SU-DHL-6 (cell line): ENCODE data around the gene TBC1D4.

Experiments used
- H2AFZ ChIP-seq: fragments of 200-600 bp; sonication (generic); 2 replicates; pipeline ENCODE4 v1.6.1; 2014; ENCODE audit warnings: low read depth, mild to moderate bottlenecking, moderate library complexity, mixed read lengths, antibody characterized with exemption, low read length; ENCODE audit not compliant: severe bottlenecking
- H3F3A ChIP-seq: fragments of 200-600 bp; shearing (Covaris generic); 2 replicates; pipeline ENCODE4 v1.6.0; 2016; ENCODE audit warnings: antibody characterized with exemption, mild to moderate bottlenecking; ENCODE audit not compliant: insufficient read depth
- H3K27ac ChIP-seq: fragments of 200-600 bp; sonication (generic); 2 replicates; pipeline ENCODE4 v1.5.1; 2016; ENCODE audit warnings: low read depth, mild to moderate bottlenecking, low read length, moderate library complexity, mixed read lengths
- H3K27me3 ChIP-seq: fragments of 200-600 bp; sonication (generic), shearing (Covaris generic); 2 replicates; pipeline ENCODE4 v1.6.0; 2014; ENCODE audit warnings: mild to moderate bottlenecking, low read length
- H3K36me3 ChIP-seq: fragments of 200-600 bp; sonication (generic); 2 replicates; pipeline ENCODE4 v1.6.1; 2014; ENCODE audit warnings: mild to moderate bottlenecking, low read length, mixed read lengths
- H3K4me2 ChIP-seq: fragments of 300-600, 200-600 bp; shearing (Covaris generic), sonication (generic); 2 replicates; pipeline ENCODE4 v1.6.0; 2014; ENCODE audit warnings: low read length, low read depth, mild to moderate bottlenecking; ENCODE audit not compliant: poor library complexity, severe bottlenecking
- H3K4me3 ChIP-seq: fragments of 200-600 bp; sonication (generic); 2 replicates; pipeline ENCODE4 v1.5.1; 2014; ENCODE audit warnings: antibody characterized with exemption, low read length, mild to moderate bottlenecking, mixed read lengths; ENCODE audit not compliant: insufficient read depth, poor library complexity, severe bottlenecking
- H3K79me2 ChIP-seq: fragments of 200-600 bp; sonication (generic); 2 replicates; pipeline ENCODE4 v1.6.1; 2014; ENCODE audit warnings: mild to moderate bottlenecking, low read length, moderate library complexity; ENCODE audit not compliant: insufficient read depth
- H3K9ac ChIP-seq: fragments of 200-600 bp; sonication (generic); 2 replicates; pipeline ENCODE4 v1.7.0; 2014; ENCODE audit warnings: mild to moderate bottlenecking, low read length
- H3K9me2 ChIP-seq: fragments of 200-600 bp; sonication (generic); replicated peaks from 2 replicates; pipeline ENCODE4 v1.6.1; 2014; ENCODE audit warnings: low read length; ENCODE audit not compliant: insufficient read depth
- H3K9me3 ChIP-seq: fragments of 200-600 bp; sonication (generic); 2 replicates; pipeline ENCODE4 v1.6.1; 2014; ENCODE audit warnings: low read length, mixed read lengths; ENCODE audit not compliant: insufficient read depth
- H4K20me1 ChIP-seq: fragments of 200-600 bp; sonication (generic); 2 replicates; pipeline ENCODE4 v1.6.1; 2014; ENCODE audit warnings: low read depth, mild to moderate bottlenecking, antibody characterized with exemption, low read length, moderate library complexity, mixed read lengths
- EZH2phosphoT487 ChIP-seq: fragments of 200-600 bp; sonication (generic), shearing (Covaris generic); conservative IDR thresholded peaks from 2 replicates; pipeline ENCODE4 v1.6.1; 2018; ENCODE audit warnings: mild to moderate bottlenecking, antibody characterized with exemption, low read length, moderate library complexity, mixed read lengths
- TF ChIP-seq, protein P1 (sequence below): fragments of 200-600 bp; sonication (generic); IDR thresholded peaks from one replicate; pipeline ENCODE4 v1.5.1; 2017; ENCODE audit warnings: antibody characterized with exemption, mild to moderate bottlenecking, low read length, moderate library complexity; ENCODE audit not compliant: insufficient read depth, poor library complexity, severe bottlenecking

TBC1D4 gene

DNA sequence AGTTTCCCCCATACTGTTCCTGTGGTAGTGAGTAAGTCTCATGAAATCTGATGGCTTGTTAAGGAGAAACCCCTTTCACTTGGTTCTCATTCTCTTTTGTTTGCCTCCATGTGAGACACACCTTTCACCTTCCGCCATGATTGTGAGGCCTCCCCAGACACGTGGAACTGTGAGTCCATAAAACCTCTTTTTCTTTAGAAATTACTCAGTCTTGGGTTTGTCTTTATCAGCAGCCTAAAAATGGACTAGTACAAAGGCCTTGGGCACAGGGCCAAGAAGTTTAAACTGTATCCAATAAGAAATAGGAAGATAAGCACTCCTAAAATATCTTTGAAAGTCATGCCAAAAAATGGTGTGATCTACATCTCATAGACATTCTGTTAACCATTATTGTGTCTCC lies 176.9 kb downstream of the TBC1D4 start:
- no peaks in the 10 kb centered on the region for H3K79me2 ChIP-seq
- H3K4me3 ChIP-seq = no peak overlapping the region
- H2AFZ ChIP-seq = no peak overlapping the region
- H3K9ac ChIP-seq = no peak overlapping the region
- 0 out of 2 replicates have a peak, but pooled peaks cover 3% of the 10 kb centered on the region for H3K9me3 ChIP-seq
- TF ChIP-seq EZH2phosphoT487 = no peak
- TF ChIP-seq, protein P1, sequence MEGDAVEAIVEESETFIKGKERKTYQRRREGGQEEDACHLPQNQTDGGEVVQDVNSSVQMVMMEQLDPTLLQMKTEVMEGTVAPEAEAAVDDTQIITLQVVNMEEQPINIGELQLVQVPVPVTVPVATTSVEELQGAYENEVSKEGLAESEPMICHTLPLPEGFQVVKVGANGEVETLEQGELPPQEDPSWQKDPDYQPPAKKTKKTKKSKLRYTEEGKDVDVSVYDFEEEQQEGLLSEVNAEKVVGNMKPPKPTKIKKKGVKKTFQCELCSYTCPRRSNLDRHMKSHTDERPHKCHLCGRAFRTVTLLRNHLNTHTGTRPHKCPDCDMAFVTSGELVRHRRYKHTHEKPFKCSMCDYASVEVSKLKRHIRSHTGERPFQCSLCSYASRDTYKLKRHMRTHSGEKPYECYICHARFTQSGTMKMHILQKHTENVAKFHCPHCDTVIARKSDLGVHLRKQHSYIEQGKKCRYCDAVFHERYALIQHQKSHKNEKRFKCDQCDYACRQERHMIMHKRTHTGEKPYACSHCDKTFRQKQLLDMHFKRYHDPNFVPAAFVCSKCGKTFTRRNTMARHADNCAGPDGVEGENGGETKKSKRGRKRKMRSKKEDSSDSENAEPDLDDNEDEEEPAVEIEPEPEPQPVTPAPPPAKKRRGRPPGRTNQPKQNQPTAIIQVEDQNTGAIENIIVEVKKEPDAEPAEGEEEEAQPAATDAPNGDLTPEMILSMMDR = no peak
- H4K20me1 ChIP-seq = no peaks in the 10 kb centered on the region
- no peak overlapping the region for H3K4me2 ChIP-seq
- H3F3A ChIP-seq = no peaks in the 10 kb centered on the region
- H3K9me2 ChIP-seq = no peaks in the 10 kb centered on the region
- no peak overlapping the region for H3K27ac ChIP-seq
- no peaks in the 10 kb centered on the region for H3K27me3 ChIP-seq
- H3K36me3 ChIP-seq = peaks cover 14% of the 10 kb centered on the region; the same call in 1 of the 2 replicates

DNA sequence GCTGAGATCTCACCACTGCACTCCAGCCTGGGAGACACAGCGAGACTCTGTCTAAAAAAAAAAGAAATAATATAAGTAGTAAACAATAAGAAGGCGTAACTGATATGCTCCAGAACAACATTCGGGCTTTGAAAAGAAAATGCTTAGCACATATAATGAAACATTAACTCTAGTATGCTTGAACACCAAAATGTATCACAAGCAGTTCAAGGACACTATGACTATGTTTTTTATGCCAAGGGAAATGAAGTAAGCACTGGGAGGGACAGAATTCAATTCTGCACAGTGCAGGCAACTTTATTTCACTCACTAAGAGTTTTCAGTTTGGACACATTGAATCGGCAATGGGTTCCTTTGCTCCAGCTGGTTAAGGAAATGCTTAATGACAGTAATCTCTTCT lies 178.7 kb downstream of the TBC1D4 start:
- Histone ChIP-seq H3F3A (no peaks in the 10 kb centered on the region), H2AFZ (no peak overlapping the region), H3K36me3 (peaks cover 11% of the 10 kb centered on the region; the same call in 1 of the 2 replicates), H3K79me2 (no peaks in the 10 kb centered on the region), H3K9ac (no peak overlapping the region), H3K4me3 (no peak overlapping the region), H3K27ac (no peak overlapping the region), H3K4me2 (no peak overlapping the region), H3K27me3 (no peaks in the 10 kb centered on the region), H4K20me1 (no peaks in the 10 kb centered on the region), H3K9me2 (no peaks in the 10 kb centered on the region), H3K9me3 (0 out of 2 replicates have a peak, but pooled peaks cover 3% of the 10 kb centered on the region)
- no peak for TF ChIP-seq EZH2phosphoT487
- TF ChIP-seq, protein P1 = no peak

DNA sequence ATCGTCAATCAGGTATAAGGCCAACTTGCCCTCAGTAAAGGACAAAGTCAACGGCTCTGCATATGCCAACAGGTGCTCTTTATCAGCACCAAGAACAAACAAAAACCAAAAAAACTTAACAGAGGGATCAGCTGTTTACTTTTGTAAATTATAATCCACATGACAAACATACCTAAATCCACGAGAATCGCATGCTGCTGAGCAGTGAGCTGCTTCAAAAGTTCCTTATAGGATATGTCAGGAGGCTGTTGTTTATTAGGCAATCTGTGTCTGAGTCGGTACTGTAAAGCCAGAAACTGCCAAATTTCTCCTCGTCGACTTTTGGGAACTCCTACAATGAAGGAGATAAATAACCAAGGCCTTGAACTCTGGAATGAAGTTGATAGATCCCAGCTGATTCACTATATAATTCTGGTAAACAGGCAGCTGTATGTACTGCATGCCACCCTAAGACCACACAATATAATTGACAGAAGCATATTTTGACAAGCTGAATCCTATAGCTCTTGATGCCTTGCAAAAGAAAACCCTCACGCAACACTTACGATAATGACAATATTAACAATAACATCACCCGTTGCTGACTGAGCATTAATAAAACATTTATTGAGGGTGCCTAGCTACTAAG lies 179.8 kb downstream of the TBC1D4 start:
- Histone ChIP-seq H3K4me2 (no peak overlapping the region), H4K20me1 (no peaks in the 10 kb centered on the region), H3K27ac (no peak overlapping the region), H3K9me2 (no peaks in the 10 kb centered on the region), H3K79me2 (no peaks in the 10 kb centered on the region), H3K9me3 (0 out of 2 replicates have a peak, but pooled peaks cover 3% of the 10 kb centered on the region), H3K27me3 (no peaks in the 10 kb centered on the region), H3K4me3 (no peak overlapping the region), H3K9ac (no peak overlapping the region), H2AFZ (no peak overlapping the region), H3K36me3 (peaks cover 11% of the 10 kb centered on the region; the same call in 1 of the 2 replicates), H3F3A (no peaks in the 10 kb centered on the region)
- TF ChIP-seq, protein P1 = no peak
- no peak for TF ChIP-seq EZH2phosphoT487
